Stimulated activated CD8-positive, alpha-beta memory T cell treated with anti-CD3 and anti-CD28 coated beads, Interleukin-2, amount 100 ng/mL, for 48 hours (primary cell): ENCODE data around the gene SIX4.
"Not testable (repeated sequence)": the region's sequence is repeated elsewhere in the genome, so short reads cannot be mapped to it uniquely, and the experiment has no call there.

Experiments used
- DNase-seq, 2 donors: peaks; one replicate each; pipeline ENCODE4 v3.0.0-alpha.2; 2020; ENCODE audit warnings: low read depth in 2 of 2

Gene SIX4

DNA sequence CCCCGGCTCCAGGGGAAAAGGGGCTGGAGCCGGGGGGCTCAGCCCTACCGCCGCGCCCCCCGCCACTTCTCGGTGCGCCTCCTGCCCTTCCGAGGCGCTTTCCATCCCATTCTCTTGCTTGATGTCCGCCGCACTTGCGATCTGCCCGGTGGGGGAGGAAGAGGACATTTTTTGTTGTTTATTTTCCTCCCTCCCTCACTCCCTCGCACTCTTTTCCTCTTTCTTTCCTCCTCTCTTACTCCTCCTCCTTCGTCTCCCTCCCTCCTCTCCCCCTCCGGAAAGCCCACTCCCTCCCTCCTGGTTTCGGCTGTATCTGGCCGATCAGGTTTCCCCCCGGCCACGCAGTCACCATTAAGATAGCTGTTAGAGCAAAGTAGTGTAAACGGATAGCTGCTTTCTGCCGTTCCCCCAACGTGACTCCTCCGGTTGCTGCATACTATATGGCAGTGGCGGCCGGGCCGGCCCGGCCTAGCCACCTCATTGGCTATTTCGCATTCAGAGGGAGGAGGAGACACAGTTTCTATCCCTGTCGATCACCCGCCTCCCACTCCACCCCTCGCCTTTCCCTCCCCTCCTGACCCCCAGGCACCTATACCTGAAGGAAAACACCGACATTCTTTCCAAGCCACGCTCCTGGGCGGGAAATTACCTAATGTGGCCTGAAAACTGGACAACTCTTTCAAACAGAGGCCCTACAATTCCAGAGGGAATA, at the start of gene SIX4:
Gene SIX4 (minus strand): TSS at position 445 of the 712 bp plus-strand sequence. CDS start 277 bp downstream, at position 168.
- DNase-seq, result no peak

DNA sequence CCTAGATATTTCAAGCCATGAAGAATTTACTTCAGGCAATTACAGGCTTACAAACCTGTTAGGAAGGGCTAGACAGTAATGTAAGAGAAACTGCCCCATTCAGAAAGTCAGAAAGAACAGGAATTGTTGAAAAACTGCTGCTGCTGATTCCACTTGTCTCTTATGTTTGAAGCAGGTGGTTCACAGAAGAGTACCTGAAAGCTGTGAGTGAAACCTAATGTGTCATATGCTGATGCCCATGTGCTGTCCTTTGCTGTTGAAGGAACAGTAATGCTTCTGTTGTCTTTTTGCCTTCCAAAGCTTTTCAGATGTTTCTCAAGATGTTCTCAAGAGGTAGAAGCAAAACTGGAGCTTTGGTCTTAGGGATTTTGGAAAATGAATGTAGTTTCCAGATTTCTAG, 49.4 kb upstream of the SIX4 start:
- no peak for DNase-seq

DNA sequence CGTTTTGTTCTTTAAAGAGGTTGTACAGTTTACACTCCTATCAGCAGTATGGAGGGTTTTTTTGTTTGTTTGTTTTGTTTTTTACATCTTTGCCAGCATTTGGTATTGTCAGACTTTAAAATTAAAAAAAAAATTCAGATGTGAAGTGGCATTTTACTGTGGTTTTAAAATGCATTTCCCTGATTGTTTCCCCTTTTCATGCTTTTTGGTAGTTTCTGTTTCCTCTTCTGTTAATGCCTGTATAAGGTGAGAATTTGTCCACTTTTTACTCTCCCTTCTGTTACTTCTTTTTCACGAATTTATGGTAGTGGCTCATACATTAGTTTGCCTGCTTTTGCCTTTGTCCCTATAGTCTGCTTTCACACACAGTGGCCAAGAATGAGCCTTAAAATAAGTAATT, 47.0 kb upstream of the SIX4 start:
- DNase-seq, result no peak

DNA sequence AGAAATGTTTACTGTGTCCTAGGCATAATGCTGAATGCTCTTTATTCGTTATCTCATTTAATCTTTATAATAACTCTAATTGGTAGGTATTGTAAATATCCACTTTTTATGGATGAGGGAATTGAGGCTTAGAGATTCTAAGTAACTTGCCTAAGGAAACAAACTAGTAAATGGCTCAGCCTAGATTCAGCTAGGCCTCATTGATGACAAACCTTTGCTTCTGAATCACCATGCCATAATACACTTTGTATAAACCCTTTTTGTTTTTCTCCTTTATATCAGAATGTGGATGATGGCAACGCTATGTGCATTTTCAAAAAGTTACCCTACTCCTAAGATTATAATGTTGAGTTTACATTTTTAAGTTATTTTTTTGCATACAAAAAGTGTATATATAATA, 44.5 kb upstream of the SIX4 start:
- no peak for DNase-seq

DNA sequence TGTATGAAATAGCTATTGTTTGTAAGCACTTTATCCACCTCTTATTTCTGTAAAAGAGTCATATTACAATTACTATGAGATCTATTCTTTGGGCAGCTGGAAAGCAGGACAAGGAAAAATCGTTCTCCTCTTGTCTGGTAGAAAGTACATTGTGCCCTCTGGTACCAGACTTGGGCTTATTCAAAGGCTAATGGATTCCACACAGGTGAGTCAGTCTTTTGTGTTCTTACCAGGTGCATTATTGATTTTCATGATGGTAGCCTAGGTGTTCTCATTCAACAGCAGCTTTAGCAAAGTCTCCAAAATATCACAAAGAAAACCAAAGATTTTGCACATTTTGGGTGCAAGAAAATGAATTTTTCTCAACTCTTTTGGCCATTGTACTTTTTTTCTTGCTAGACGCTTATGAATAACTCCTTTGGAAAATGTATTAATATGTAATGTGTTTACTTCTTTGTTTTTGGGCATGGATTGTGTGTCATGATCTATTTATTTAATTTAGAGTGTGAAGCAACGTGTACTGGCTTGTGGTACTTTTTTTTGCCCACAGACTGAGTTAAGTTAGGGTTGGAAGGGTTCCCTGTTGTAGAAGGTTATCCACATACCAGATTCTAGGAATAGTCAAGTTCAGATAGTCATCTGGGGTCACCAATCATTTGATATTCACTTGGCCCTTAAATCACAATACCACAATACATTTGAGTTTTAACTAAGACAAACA, 36.7 kb upstream of the SIX4 start:
- no peak for DNase-seq

DNA sequence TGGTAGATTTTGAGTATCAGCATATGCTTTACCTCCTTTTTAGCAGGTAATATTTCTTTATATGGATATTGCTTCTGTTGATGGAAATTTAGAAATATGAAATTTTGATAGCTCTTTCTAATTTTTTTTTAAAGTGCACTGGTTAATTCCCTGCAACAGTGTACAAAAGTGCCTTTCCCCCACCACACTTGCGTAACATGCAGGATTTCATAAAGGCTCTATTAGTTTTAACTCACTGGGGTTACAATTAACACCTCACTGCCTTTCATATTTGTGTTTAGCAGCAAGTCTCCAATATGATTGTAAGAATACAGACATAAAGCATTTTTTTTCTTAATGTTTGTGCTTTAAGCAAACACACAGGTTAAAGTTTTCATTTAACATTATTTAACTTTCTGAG, 36.1 kb upstream of the SIX4 start:
- no peak for DNase-seq

DNA sequence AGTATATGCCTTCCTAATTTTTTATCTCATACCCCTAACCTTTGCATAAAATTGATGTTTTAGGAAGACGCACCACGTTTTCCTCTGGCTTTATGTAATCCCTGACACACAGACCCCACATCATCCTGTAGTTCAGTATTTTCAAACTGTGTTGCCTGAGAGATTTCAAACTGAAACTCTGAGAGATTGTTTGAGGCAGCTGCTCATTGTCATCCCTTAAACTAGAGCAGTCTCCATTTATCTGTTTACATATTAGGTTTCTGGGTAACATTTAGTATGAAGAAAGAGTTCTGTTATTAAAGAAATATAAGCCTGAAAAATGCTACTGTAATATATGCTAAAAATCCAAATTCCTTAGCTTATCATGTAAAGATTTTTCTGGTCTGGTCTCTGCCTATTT, 34.7 kb upstream of the SIX4 start:
- DNase-seq, result no peak

DNA sequence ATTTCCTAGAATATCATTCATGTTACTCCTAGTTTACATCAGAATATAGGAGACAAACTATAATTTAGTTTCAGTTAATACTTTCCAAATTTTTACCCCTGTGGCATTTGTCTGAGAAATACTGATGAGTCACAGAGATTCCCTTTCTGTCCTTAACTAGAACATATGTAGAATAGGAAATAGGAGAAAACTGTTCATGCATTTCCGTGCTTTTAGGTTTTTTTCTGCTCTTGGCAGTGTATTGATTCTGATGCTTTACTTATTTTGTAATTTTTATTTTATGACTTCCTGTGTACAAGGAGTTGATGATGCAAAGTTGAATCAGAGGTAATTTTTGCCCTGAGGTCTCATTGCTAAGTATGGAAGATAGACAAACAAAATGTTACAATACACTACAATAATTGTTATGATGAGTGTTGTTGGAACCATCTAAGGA, 33.4 kb upstream of the SIX4 start:
- DNase-seq, result no peak

DNA sequence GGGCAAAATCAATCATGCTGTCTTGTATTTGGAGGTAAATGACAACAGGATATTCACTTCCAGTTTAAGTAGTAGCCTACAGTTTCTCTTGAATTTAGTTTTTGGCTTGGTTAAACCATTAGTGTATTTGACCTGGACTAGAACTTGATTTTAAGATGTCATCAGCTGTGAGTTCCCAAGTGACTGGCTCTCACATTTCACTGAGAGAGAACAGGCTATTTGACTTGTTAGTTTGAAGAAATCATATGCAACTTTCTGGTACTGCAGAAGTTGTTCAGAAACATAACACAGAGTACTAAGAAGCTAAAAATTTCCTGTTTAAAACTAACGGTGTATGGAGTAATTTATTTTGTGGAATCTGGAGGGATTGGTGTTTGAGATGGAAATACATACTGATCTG, 32.7 kb upstream of the SIX4 start:
- DNase-seq, result no peak

DNA sequence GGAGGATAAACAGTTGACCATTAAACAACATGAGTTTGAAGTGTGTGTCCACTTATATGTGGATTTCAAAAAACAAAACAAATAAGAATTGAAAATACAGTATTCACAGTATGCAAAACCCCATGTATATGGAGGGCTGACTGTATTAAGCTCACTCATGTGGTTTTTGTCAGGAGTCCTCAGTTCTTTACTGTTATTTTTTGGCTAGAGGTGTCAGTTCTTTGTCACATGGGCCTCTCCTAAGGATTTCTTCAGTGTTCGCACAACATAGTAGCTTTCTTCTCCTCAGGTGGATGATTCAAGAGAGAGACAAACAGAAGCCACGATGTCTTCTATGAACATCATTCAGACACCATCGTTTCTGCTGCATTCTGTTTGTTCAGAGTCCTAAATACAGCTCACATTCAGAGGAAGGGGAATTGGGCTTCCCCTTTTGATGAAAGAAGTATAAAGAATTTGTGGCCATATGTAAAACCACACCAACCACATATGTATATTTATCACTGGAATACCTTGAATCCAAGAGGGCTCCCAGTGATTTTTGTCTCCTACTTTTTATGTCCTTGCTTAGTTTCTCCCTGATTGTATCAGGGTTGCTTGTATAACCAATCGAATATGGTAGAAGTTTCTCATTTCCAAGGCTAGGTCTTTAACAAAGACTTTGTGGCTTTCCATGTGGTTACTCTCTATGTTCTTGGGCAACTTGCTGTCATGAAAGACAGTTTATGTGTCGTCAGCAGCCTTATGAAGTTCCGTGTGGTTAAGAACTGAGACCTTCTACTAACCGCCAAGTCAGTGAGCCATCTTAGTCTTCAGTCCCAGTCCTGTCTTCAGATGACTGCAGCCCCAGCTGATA, 29.3 kb upstream of the SIX4 start:
- DNase-seq, result peak in 1 of 2 donors; percentile 11

DNA sequence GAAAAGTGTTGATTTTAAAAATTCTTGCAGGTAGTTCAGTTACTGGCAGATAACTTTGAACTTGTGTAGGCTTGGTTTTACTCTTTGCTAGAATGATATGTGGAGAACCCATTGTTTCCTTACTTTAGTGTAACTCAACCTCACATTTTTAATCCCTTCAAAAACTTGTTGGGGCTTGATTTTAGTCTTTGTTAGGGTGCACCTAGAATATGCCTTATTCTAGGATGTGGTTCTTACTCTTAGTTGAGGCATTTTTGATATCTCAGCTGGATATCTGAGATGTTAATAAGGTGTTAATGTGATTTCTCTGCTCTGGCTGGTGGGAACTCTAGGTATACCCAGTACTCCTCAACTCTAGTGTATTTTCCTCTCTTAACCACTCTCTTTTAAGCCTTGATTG, 20.4 kb upstream of the SIX4 start:
- no peak for DNase-seq

DNA sequence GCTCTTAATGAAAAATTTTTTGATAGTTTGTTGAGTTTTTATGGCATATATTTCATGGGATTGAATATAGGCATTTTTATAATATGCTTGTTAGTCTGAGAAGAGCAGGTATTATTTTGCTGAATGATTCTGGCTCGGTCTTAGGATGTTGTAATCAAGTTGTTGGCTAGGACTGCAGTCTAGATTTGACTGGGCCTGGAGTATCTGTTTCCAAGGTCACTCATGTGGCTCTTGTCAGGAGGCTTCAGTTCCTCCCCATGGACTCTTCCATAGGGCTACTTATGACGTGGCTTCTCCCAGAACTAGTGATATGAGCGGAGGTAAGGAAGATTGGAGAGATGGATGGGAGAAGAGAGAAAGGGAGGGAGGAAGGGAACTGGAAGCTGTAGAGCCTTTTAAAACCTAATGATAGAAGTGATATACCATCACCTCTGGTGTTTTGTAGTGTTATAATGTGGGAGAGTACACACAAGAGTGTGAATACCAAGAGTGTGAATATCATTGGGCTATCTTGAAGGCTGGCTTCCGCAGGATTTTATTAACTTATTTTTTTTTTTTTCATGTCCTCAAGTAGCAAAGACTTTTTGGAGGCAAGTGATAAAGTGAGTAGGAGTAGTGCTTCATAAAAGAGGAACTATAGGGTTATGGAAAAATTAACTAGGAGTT, 14.8 kb upstream of the SIX4 start:
- no peak for DNase-seq

DNA sequence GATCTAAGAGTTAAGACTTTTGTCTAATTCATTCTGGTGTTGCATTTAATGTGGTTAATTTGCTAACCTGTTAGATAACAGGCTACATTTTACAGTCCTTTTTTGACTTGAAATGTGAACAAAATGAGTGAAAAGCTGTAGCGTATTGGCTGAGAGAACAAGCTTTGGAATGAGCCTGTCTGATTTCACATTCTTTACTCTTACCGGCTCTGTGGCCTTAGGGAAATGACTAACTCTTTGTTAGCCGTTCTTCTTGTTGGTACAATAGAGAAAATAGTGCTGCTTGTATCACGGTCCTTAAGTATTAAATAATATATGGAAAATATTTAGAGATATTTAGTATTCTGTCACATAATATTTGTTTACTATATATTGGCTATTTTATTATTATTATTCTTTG, 12.3 kb upstream of the SIX4 start:
- no peak for DNase-seq

DNA sequence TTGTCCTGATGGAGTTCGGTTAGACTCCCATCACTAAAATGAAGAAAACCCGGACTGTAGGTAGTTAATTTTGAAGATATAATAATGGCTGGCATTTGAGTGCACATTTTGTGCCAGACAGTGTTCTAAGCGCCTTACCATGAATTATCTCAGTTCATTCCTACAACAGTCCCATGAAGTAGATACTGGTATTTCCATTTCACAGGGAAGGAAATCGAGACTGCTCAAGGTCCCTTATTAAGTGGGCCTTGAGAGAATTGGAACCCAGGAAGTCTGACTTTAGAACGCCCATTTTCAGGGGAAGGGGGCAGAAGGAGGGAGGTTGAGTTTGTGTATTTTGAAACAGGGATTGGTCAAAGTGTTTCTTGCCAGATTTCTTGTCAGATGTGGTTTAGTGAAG, 11.3 kb upstream of the SIX4 start:
- DNase-seq, result no peak

DNA sequence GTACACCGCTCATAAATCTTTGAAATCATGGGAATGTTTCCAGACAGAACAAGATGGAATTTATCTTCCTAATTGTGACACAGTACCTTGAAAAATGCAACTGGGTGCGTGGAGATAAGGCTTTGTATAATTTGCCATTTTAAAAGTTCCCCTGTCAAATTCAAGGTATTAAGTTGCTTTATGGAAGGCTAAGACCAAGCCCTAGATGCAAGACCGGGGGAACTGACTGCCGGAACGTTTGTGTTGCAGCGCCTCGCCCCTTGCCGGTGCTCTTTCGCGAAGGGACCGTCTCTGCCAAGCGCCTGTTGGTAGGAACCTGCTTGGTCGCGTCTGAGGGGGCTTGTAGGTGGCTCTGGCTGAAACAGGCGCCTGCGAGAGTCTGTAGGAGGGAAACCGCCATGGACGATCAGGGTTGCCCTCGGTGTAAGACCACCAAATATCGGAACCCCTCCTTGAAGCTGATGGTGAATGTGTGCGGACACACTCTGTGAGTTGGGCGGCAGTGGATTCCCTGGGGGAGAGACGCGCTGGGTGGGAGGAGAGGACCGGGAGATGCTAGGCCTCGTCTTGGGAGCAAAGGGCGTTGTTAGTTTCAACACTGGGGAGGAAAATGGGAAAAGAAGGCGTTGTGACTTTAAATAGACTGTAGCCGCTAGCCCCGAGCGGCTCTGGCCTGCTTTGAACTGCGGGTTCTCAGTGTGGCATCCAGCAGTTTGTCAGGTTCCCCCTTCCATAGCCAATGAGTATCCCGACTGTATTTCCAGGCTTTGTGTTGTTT, 10.5 kb upstream of the SIX4 start, which contains the start of gene MNAT1:
Gene MNAT1 (plus strand): TSS at position 297 of the 778 bp plus-strand sequence. CDS start 102 bp downstream, at position 399.
- peak; percentile 61 to 71 for DNase-seq

DNA sequence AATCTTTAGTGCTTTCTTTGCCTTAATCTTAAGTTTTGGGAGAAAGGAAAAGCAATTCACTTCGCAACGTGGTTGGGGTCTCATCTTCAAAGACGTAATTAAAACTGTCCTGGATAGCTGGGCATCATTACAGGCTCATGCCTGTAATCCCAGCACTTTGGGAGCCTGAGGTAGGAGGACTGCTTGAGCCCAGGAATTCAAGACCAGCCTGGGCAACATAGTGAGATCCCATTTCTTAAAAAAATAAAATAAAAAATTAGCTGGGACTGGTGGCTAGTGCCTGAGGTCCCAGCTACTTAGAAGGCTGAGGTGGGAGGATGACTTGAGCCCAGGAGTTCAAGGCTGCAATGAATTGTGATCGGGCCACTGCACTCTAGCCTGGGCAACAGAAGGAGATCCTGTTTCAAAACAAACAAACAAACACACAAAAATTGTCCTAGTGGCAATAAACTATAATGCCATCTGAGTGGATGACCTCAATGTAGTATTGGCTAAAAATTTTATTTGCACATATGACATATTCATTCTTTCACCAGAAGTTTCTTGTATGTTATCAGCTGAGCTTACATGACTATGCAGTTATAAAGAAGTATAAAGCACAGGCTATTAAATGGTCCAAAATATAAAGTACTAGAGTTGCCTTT, 8.8 kb upstream of the SIX4 start:
- no peak for DNase-seq

DNA sequence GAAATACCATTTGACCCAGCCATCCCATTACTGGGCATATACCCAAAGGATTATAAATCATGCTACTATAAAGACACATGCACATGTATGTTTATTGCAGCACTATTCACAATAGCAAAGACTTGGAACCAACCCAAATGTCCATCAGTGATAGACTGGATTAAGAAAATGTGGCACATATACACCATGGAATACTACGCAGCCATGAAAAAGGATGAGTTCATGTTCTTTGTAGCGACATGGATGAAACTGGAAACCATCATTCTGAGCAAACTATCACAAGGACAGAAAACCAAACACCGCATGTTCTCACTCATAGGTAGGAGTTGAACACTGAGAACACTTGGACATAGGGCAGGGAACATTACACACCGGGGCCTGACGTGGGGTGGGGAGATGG, 7.1 kb upstream of the SIX4 start:
- not testable (repeated sequence) for DNase-seq

DNA sequence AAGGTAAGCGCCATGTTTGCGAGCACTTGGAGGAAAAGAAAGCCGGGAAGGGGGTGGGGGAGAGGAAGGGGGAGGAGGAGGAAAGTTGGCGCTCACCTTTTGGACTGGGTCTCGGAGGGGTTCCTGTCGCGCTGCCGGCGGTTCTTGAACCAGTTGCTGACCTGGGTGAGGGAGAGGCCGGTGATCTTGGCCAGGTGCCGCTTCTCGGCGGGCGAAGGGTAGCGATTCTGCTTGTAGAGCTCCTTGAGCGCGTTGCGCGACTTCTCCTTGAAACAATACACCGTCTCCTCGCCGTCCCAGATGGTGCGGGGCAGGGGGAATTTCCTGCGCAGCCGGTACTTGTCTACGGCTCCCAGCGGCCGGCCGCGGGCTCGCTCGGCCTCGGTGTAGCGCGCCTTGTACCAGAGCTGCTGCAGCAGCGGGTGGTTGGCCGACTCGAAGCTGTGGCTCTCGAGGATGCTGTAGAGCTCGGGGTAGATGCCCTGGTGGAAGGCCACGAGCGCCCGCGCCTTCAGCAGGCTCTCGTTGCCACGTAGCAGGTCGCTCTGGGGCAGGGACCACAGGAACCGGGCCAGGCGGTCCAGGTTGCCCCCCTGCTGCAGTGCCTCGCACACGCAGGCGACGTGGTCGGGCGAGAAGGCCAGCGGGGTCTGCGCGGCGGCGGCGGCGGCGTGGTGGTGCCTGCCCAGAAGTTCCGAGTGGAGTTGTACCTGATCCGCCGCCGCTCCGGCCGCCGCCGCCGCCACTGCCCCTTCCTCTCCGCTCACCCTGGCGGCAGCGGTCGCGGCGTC, 840 bp downstream of the SIX4 start:
- no peak for DNase-seq

DNA sequence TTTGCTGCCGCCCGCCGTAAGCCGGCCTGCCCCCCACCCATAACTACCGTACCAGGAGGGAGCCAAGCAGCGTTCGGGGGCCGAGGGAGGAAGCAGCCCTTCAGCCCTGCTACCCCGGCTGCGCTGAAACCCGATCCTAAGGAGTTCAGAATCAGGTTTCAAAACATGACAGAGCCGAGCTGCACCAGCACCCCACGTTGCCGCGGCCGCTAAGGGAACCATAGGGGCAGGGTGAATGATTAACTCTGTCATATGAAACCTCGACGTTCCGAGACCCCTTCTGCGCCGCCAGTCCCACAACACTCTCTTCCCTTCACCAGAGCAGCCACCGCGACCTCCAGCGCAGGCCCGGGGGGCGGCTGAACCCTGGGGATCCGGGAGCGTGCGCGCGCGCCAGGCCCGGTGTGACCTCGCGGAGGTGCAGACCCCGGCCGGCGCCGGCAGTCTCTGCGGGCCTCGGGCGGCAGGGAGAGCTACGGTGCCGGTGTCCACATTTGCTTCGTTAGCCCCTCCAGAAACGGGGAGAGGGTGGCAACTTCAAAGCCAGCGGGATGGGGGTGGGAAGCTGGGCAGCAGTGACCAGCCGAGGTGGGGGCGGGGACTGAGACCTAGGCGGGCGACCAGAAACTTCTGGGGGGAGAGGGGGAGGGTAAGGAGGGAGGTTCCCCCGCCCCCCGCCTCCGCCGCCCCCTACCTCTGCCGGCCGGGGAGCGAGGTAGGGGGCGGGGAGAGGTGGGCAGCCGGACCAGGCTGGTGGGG, 1.6 kb downstream of the SIX4 start:
- no peak for DNase-seq
